ENCODE measurements around the gene VANGL1.

The VANGL1 gene

GRCh38 chr1:115669002-115669673 is 27.4 kb downstream of the VANGL1 start:
- peak in 1 of 5 donors; percentile 27 for DNase-seq

- no peak for DNase-seq
These were observed 28.1 kb downstream of the VANGL1 start for GRCh38 chr1:115669886-115670285.

- no peak for DNase-seq
These were observed 28.9 kb downstream of the VANGL1 start for GRCh38 chr1:115670476-115671175.

- no peak for DNase-seq
These were observed 29.6 kb downstream of the VANGL1 start for GRCh38 chr1:115671176-115671934.

GRCh38 chr1:115672224-115673009 is 30.6 kb downstream of the VANGL1 start:
- DNase-seq, result no peak

GRCh38 chr1:115676498-115677181 is 34.9 kb downstream of the VANGL1 start:
- no peak for DNase-seq

- DNase-seq, result no peak
These were observed 35.4 kb downstream of the VANGL1 start for GRCh38 chr1:115677182-115677555.

- no peak for DNase-seq
These were observed 35.8 kb downstream of the VANGL1 start for GRCh38 chr1:115677565-115677964.

GRCh38 chr1:115678141-115678540 is 36.4 kb downstream of the VANGL1 start:
- no peak for DNase-seq

- no peak for DNase-seq
These were observed 37.4 kb downstream of the VANGL1 start for GRCh38 chr1:115679141-115679611.

GRCh38 chr1:115680730-115681111 is 39.0 kb downstream of the VANGL1 start:
- DNase-seq, result no peak

GRCh38 chr1:115682792-115683191 is 41.0 kb downstream of the VANGL1 start:
- DNase-seq, result peak in 1 of 5 donors; percentile 3

- DNase-seq, result peak in 1 of 5 donors; percentile 12
These were observed 43.4 kb downstream of the VANGL1 start for GRCh38 chr1:115685029-115685705.

- DNase-seq, result no peak
These were observed 46.0 kb downstream of the VANGL1 start for GRCh38 chr1:115687744-115688143.

- no peak for DNase-seq
These were observed 49.2 kb downstream of the VANGL1 start for GRCh38 chr1:115690972-115691371.

GRCh38 chr1:115692224-115692623 is 50.5 kb downstream of the VANGL1 start:
- DNase-seq, result no peak

GRCh38 chr1:115694805-115695204 is 53.0 kb downstream of the VANGL1 start:
- DNase-seq, result no peak

- DNase-seq, result no peak
These were observed 55.8 kb downstream of the VANGL1 start for GRCh38 chr1:115697619-115698018.

GRCh38 chr1:115701090-115701489 is 59.3 kb downstream of the VANGL1 start:
- no peak for DNase-seq

- no peak for DNase-seq
These were observed 61.2 kb downstream of the VANGL1 start for GRCh38 chr1:115702959-115703358.
